ENCODE measurements around the gene EGR1.
A peak's percentile ranks its signal among the peaks of the same experiment; 100 is the strongest.

The EGR1 gene

DNA sequence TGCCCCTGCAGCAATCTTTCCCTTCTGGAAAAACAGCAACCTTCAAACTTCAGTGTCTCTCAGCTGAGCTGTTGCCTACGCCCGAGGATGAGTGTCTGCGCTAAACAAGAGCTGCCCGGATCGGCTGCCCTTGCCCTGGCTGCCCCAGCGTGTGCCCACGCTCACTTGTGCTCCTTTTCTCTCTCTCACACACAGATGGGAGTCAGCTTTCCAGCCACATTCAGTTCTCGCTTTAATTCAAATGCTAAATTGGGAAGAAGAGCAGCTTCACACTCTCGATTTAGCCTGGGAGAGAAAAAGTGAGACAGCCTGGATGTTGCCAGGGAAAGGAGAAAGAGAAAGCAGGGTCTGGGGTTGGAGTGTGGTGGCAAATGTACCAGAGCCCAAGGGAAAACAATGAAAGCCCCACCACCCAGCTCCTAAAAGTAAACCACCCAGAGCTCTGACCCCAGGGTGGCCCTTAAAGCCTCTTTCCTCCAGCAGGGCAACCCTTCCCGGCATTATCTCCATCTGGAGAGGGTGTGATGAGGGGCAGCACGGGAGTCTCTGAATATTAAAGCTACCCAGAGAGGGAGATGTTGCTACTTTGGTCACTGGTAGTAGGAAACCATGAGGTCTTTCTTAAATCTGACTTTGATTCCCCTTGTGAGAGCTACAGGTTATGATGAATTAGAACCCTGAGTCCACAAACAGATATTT, 9.9 kb upstream of the EGR1 start:
- H3K27me3 ChIP-seq (ENCODE audit: insufficient read depth, low read length): no peaks in the 10 kb centered on the region
- no peaks in the 10 kb centered on the region for H3K36me3 ChIP-seq (ENCODE audit: insufficient read depth, low read length)
- no peak overlapping the region for H3K27ac ChIP-seq (ENCODE audit: low read depth, low read length)
- H3K9me3 ChIP-seq (ENCODE audit: insufficient read depth, low read depth, low read length): no peaks in the 10 kb centered on the region
- H3K4me3 ChIP-seq (ENCODE audit: low read length): no peak overlapping the region
- no peak overlapping the region for H3K9ac ChIP-seq (ENCODE audit: low read depth, low read length)
- 45% methylated on average over 11 of the region's 11 CpGs for WGBS
- peaks cover 9% of the 10 kb centered on the region for H3K4me1 ChIP-seq (ENCODE audit: insufficient read depth, low read length)

DNA sequence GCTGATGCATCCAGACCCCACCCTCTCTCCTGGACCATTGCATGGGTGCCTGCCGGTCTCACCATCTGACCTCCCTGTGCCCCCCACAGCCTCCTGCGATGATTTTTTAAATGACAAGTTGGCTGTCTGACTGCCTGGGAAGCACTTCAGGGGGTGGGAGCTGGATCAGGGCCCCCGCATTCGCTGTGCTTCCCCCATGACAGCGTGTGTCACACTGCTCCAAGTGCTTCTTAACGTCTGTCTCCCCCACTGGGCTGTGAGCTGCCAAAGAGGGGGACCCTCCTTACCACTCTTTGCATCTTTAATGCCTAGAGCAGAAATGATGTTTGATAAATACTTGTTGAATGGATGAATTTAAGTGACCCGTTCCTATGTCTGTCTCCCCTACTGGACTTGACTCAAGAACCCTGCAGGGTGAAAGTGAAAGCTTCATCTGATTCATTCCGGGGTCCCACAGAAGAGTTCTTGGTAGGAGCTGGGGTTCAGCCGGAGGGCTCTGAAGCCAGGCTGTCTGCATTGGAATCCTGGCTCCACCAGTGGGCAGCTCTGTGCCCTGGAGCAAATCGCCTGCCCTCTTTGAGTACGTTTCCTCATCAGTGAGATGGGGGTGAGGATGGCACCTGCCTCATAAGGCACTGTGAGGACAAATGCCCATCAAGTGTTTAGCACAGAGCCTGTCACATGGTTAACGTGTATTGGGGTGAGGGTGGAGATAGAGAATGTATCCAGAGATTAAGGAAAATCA, 7.6 kb upstream of the EGR1 start:
- WGBS: 89% methylated on average over 12 of the region's 12 CpGs

DNA sequence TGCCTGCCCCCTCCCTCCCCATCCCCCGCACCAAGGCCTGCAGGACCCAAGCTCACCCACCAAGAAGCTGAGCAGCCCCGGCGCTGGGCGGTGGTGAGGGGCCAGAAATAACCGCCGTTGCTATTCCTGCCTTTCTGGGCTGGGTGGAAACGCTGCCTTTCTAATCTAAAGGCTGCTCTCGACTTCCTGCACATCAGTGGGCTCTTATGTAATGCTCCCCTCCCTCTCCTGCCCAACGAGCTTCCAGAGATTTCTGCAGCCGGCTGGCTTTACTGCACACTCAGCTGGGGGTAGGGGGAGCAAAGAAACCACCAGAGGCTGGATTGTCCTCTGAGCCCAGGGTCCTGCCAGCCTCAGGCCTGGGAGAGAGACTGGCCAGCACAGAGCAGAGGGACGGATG, 6.9 kb upstream of the EGR1 start:
- no peaks in the 10 kb centered on the region for H3K36me3 ChIP-seq (ENCODE audit: insufficient read depth, low read length)

More for the DNA sequence above, 7.6 kb upstream of the EGR1 start:
- H3K9ac ChIP-seq (ENCODE audit: low read depth, low read length): no peak overlapping the region
- H3K36me3 ChIP-seq (ENCODE audit: insufficient read depth, low read length): no peaks in the 10 kb centered on the region
- H3K27me3 ChIP-seq (ENCODE audit: insufficient read depth, low read length): no peaks in the 10 kb centered on the region
- no peak overlapping the region for H3K4me3 ChIP-seq (ENCODE audit: low read length)
- no peaks in the 10 kb centered on the region for H3K9me3 ChIP-seq (ENCODE audit: insufficient read depth, low read depth, low read length)
- no peak overlapping the region for H3K27ac ChIP-seq (ENCODE audit: low read depth, low read length)
- H3K4me1 ChIP-seq (ENCODE audit: insufficient read depth, low read length): peaks cover 9% of the 10 kb centered on the region

DNA sequence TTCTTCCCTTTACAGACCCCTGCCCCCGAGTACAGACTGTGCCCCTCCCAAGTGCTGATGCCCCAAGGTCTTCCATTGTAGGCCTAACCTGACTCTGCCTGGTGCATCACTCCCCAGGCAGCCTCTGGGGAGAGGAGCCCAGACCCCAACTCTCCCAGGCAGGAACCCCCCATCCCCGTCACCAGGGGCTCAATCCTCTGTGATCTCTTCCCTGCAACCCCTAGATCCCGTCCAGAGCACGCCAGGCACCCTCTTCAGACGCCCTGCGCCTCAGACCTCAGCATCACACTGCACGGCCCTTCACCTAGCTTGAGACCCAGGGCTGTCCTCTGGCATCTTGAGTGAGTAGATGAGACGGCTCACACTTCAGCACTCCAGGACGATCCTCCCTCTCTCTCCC, 6.4 kb upstream of the EGR1 start:
- WGBS: 86% methylated on average over 9 of the region's 9 CpGs
- Histone ChIP-seq H3K9ac (ENCODE audit: low read depth, low read length) (no peak overlapping the region), H3K36me3 (ENCODE audit: insufficient read depth, low read length) (no peaks in the 10 kb centered on the region), H3K4me1 (ENCODE audit: insufficient read depth, low read length) (peaks cover 9% of the 10 kb centered on the region), H3K27ac (ENCODE audit: low read depth, low read length) (no peak overlapping the region), H3K9me3 (ENCODE audit: insufficient read depth, low read depth, low read length) (no peaks in the 10 kb centered on the region), H3K27me3 (ENCODE audit: insufficient read depth, low read length) (no peaks in the 10 kb centered on the region), H3K4me3 (ENCODE audit: low read length) (no peak overlapping the region)

More for the DNA sequence above, 6.9 kb upstream of the EGR1 start:
- no peaks in the 10 kb centered on the region for H3K27me3 ChIP-seq (ENCODE audit: insufficient read depth, low read length)
- H3K9ac ChIP-seq (ENCODE audit: low read depth, low read length): no peak overlapping the region
- H3K9me3 ChIP-seq (ENCODE audit: insufficient read depth, low read depth, low read length): no peaks in the 10 kb centered on the region
- peaks cover 9% of the 10 kb centered on the region for H3K4me1 ChIP-seq (ENCODE audit: insufficient read depth, low read length)
- H3K27ac ChIP-seq (ENCODE audit: low read depth, low read length): no peak overlapping the region
- 89% methylated on average over 11 of the region's 11 CpGs for WGBS
- H3K4me3 ChIP-seq (ENCODE audit: low read length): no peak overlapping the region

DNA sequence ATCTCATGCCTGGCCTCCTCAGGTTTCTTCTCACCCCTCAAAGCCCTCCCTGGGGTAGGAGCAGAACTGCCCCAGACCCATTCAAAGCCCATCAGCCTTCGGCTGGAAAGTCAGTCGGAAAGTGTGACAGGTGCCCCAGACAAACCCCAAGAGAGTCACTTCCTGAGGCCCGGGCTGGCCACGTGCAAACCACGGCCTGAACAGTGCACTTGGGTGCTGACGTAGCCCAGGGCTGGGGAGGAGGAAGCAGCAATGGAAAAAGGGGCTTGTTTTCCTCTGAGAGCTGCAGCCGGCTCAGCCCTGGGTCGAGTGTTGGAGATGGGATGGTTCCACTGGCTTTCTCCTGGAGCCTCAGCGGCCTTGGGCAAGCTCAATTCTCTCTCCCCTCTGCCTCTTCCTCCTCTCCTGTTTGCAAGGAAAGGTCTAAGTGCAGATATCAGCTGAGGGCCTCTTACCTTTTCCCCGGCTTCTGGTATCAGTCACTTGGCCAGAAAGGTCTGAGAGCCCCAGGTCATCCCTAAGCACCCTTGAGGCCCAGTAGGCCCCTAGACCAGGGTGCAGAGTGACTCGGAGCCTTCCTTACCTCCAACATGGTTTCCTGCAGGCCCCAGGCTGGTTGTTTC, 5.9 kb upstream of the EGR1 start:
- Histone ChIP-seq H3K4me1 (ENCODE audit: insufficient read depth, low read length) (peaks cover 9% of the 10 kb centered on the region), H3K36me3 (ENCODE audit: insufficient read depth, low read length) (no peaks in the 10 kb centered on the region), H3K27me3 (ENCODE audit: insufficient read depth, low read length) (no peaks in the 10 kb centered on the region), H3K27ac (ENCODE audit: low read depth, low read length) (no peak overlapping the region), H3K9ac (ENCODE audit: low read depth, low read length) (no peak overlapping the region), H3K4me3 (ENCODE audit: low read length) (no peak overlapping the region), H3K9me3 (ENCODE audit: insufficient read depth, low read depth, low read length) (no peaks in the 10 kb centered on the region)
- 91% methylated on average over 11 of the region's 11 CpGs for WGBS

DNA sequence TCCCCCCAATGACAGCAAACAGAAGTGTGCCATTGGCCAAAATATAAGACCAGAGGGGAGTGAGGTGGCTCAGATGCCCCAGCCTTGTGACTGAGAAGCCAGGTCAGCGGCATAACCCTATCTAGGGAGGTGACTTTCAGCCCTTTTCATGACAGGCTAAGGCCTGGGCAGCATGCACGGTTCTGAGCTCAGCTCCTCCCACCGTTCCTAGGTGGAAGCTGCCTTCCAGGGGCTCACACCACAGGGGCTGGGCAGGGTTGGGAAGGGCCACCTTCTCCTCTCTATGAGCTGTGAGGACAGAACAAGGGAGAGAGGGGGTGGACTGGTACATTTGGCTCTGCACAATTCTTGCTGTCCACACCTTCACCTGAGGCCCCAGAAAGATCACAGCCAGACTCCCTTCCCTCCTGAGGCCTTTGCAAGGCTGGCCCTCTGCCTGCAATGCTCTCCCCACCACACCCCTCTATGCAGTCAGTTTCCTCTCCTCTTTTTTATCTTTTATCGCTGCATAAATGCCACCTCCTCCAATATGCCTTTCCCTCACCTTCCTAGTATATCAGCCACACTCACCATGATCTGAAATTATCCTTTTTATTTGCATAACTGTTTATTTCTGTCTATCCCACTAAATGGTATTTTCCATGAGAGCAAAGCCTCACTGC, 5.1 kb upstream of the EGR1 start:
- H3K9me3 ChIP-seq (ENCODE audit: insufficient read depth, low read depth, low read length): no peaks in the 10 kb centered on the region
- no peak overlapping the region for H3K4me3 ChIP-seq (ENCODE audit: low read length)
- peaks cover 7% of the 10 kb centered on the region for H3K4me1 ChIP-seq (ENCODE audit: insufficient read depth, low read length)
- no peak overlapping the region for H3K27ac ChIP-seq (ENCODE audit: low read depth, low read length)
- no peak overlapping the region for H3K9ac ChIP-seq (ENCODE audit: low read depth, low read length)
- no peaks in the 10 kb centered on the region for H3K27me3 ChIP-seq (ENCODE audit: insufficient read depth, low read length)
- H3K36me3 ChIP-seq (ENCODE audit: insufficient read depth, low read length): no peaks in the 10 kb centered on the region
- 74% methylated on average over 4 of the region's 4 CpGs for WGBS

DNA sequence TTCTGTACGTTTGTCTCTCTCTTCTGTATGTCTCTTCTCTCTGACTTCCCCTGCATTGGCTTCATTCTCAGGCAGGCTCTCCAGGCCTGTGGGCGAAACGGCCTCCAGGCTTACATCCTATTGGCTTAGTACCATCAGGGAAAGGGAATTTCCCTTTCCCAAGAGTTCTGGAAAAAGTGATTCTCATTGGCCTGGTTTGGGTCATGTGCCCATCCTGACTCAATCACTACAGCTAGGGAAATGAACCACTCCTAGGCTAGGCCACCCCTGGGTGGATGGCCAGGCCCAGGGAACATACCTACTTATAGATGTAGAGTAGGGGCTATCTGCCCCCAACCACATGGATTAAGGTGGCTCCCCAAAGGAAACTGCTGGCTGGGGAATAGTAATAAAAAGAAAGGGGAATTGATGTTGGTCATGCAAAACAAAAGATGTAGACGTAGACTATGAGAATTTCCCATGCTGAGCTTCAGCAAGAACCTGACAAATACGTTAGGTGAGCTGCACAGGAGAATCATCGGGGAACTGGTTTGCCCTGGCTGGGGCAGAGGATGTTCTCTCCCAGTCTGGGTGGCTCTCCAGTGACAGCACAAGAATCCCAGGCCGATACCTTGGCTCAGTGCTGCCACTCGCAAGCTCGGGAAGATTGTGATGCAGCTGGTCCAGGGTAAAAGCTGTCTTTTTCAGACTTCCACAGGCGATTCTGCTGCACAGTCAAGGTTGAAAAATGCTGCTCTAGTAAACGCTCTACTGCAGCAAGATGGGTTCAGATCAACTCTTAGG, 3.7 kb upstream of the EGR1 start:
- Histone ChIP-seq H3K4me1 (ENCODE audit: insufficient read depth, low read length) (no peaks in the 10 kb centered on the region; the same call in 1 of the 2 replicates), H3K36me3 (ENCODE audit: insufficient read depth, low read length) (no peaks in the 10 kb centered on the region), H3K9ac (ENCODE audit: low read depth, low read length) (no peak overlapping the region), H3K4me3 (ENCODE audit: low read length) (no peak overlapping the region), H3K9me3 (ENCODE audit: insufficient read depth, low read depth, low read length) (no peaks in the 10 kb centered on the region), H3K27ac (ENCODE audit: low read depth, low read length) (no peak overlapping the region), H3K27me3 (ENCODE audit: insufficient read depth, low read length) (peaks cover 10% of the 10 kb centered on the region)
- 88% methylated on average over 11 of the region's 11 CpGs for WGBS

DNA sequence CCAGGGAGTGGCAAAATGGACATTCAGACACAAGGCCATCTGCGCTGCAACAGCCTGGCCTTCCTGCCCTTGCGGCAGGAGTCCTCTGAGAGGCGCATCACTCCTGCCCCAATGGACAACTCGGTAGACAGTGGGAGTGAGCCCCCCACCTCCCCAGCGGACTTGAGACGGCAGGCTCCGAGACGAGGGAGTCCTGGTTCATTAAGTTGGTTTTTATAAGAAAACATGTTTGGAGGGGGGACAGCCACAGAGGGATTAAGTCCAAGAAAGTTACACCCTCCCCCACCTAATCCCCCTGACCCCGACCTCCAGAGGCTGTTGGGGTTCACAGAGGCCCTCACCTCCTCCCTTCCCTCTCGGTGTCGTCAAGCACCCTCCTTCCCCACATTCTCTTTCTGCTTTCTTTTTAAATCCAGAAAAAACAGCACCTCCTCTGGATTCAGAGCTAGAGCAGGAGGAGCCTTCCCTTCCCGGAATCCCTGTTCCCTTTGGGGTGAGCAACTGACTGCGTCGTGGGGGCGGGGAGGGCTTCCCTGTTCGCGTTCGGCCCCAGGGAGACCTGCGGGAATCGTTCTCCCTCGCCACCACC, 1.8 kb upstream of the EGR1 start:
- no peaks in the 10 kb centered on the region; the same call in 1 of the 2 replicates for H3K4me1 ChIP-seq (ENCODE audit: insufficient read depth, low read length)
- H3K27ac ChIP-seq (ENCODE audit: low read depth, low read length): peak overlapping the region; percentile 94
- H3K9me3 ChIP-seq (ENCODE audit: insufficient read depth, low read depth, low read length): no peaks in the 10 kb centered on the region
- peak overlapping the region; percentile 86 for H3K9ac ChIP-seq (ENCODE audit: low read depth, low read length)
- H3K27me3 ChIP-seq (ENCODE audit: insufficient read depth, low read length): peaks cover 21% of the 10 kb centered on the region
- H3K36me3 ChIP-seq (ENCODE audit: insufficient read depth, low read length): no peaks in the 10 kb centered on the region
- 32% methylated on average over 21 of the region's 21 CpGs for WGBS
- H3K4me3 ChIP-seq (ENCODE audit: low read length): peak overlapping the region; percentile 74

DNA sequence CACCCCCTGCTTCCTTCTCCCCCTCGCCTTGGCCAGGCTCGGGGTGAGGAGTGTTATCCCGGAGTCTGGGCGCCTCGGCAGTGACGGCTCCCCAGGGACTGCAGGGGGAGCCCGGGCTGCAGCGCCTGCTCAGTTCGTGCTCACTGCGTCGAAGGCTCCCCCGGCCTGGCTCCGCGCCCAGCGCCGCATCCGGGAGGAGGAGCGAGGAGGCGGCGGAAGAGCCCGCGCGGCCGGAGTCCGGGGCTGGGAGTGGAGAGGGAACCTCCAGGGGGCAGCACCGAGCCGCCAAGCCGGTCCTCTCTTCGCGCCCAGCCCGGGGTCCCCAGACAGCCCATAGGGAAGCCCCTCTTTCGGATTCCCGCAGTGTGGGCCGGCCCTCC, 1.3 kb upstream of the EGR1 start:
- Histone ChIP-seq H3K9ac (ENCODE audit: low read depth, low read length) (peak overlapping the region; percentile 92), H3K4me3 (ENCODE audit: low read length) (peak overlapping the region; percentile 74), H3K27me3 (ENCODE audit: insufficient read depth, low read length) (peaks cover 21% of the 10 kb centered on the region), H3K27ac (ENCODE audit: low read depth, low read length) (peak overlapping the region; percentile 94), H3K9me3 (ENCODE audit: insufficient read depth, low read depth, low read length) (no peaks in the 10 kb centered on the region), H3K36me3 (ENCODE audit: insufficient read depth, low read length) (no peaks in the 10 kb centered on the region), H3K4me1 (ENCODE audit: insufficient read depth, low read length) (no peaks in the 10 kb centered on the region; the same call in 1 of the 2 replicates)
- under 1% methylated on average over 34 of the region's 34 CpGs for WGBS

Data from HUES64 (cell line).